OCI-LY1 (cell line): Measurements from ENCODE around the gene AHI1.

ENCODE experiments used
- H2AFZ ChIP-seq: fragments of 200-600 bp; sonication (generic), shearing (Covaris generic); 2 replicates; pipeline ENCODE4 v1.6.0; 2014; ENCODE audit warnings: antibody characterized with exemption, mild to moderate bottlenecking, low read length
- H3F3A ChIP-seq: fragments of 200-600 bp; sonication (generic), shearing (Covaris generic); 2 replicates; pipeline ENCODE4 v1.6.0; 2014; ENCODE audit warnings: mild to moderate bottlenecking, antibody characterized with exemption, low read length, moderate library complexity; ENCODE audit not compliant: insufficient read depth
- H3K27ac ChIP-seq: fragments of 200-600 bp; sonication (generic); 2 replicates; pipeline ENCODE4 v1.5.1; 2014; ENCODE audit warnings: low read length, mixed run types, mild to moderate bottlenecking, low read depth; ENCODE audit not compliant: poor library complexity, severe bottlenecking
- H3K27me3 ChIP-seq: fragments of 200-600 bp; sonication (generic); 2 replicates; pipeline ENCODE4 v1.6.0; 2014; ENCODE audit warnings: antibody characterized with exemption, mild to moderate bottlenecking, low read length, moderate library complexity; ENCODE audit not compliant: insufficient read depth
- H3K36me3 ChIP-seq: fragments of 200-600 bp; sonication (generic); 2 replicates; pipeline ENCODE4 v1.6.1; 2014; ENCODE audit warnings: mild to moderate bottlenecking, antibody characterized with exemption, low read length, moderate library complexity, mixed read lengths; ENCODE audit not compliant: insufficient read depth
- H3K4me1 ChIP-seq: fragments of 200-600 bp; sonication (generic); 2 replicates; pipeline ENCODE4 v1.5.1; 2014; ENCODE audit warnings: mild to moderate bottlenecking, low read length, moderate library complexity; ENCODE audit not compliant: insufficient read depth, severe bottlenecking
- H3K4me2 ChIP-seq: fragments of 200-600 bp; sonication (generic), shearing (Covaris generic); 2 replicates; pipeline ENCODE4 v1.6.1; 2014; ENCODE audit warnings: low read length
- H3K4me3 ChIP-seq: fragments of 200-600 bp; sonication (generic); 2 replicates; pipeline ENCODE4 v1.5.1; 2014; ENCODE audit warnings: low read length, low read depth, mild to moderate bottlenecking, mixed read lengths; ENCODE audit not compliant: poor library complexity, severe bottlenecking
- H3K79me2 ChIP-seq: fragments of 200-600 bp; shearing (Covaris generic); 2 replicates; pipeline ENCODE4 v1.6.1; 2016; ENCODE audit warnings: mixed run types, low read length, mixed read lengths; ENCODE audit not compliant: insufficient read depth
- H3K9ac ChIP-seq: fragments of 200-600 bp; sonication (generic), shearing (Covaris generic); 2 replicates; pipeline ENCODE4 v1.6.1; 2014; ENCODE audit warnings: mild to moderate bottlenecking, low read length, mixed read lengths
- H3K9me2 ChIP-seq: fragments of 200-600 bp; sonication (generic), shearing (Covaris generic); 2 replicates; pipeline ENCODE4 v1.6.1; 2014; ENCODE audit warnings: low read depth, mild to moderate bottlenecking, low read length, mixed read lengths
- H3K9me3 ChIP-seq: fragments of 200-600 bp; shearing (Covaris generic); 2 replicates; pipeline ENCODE4 v1.6.1; 2014; ENCODE audit warnings: low read length, mixed read lengths
- H4K20me1 ChIP-seq: fragments of 200-600 bp; sonication (generic), shearing (Covaris generic); 2 replicates; pipeline ENCODE4 v1.6.0; 2016; ENCODE audit warnings: mild to moderate bottlenecking, low read length; ENCODE audit not compliant: insufficient read depth
- CTCF ChIP-seq: fragments of 200-600 bp; sonication (generic), shearing (Covaris generic); IDR thresholded peaks from 2 replicates; pipeline ENCODE4 v1.5.1; 2017; ENCODE audit warnings: mild to moderate bottlenecking, antibody characterized with exemption, low read length, moderate library complexity, mixed read lengths
- EZH2 ChIP-seq: fragments of 200-600 bp; sonication (generic), shearing (Covaris generic); IDR thresholded peaks from 2 replicates; pipeline ENCODE4 v1.8.0; 2017; ENCODE audit warnings: borderline replicate concordance, mixed run types, mild to moderate bottlenecking, antibody characterized with exemption, low read length, moderate library complexity, mixed read lengths

The AHI1 gene

GRCh38 chr6:135236732-135237131 lies 260.8 kb downstream of the AHI1 start:
- Histone ChIP-seq H3K27ac (no peak overlapping the region), H3K4me3 (no peak overlapping the region), H3K4me2 (no peak overlapping the region), H4K20me1 (no peaks in the 10 kb centered on the region), H3K79me2 (no peaks in the 10 kb centered on the region), H3K4me1 (peaks cover 10% of the 10 kb centered on the region), H3K9ac (no peak overlapping the region), H3F3A (no peaks in the 10 kb centered on the region), H2AFZ (no peak overlapping the region), H3K9me2 (no peaks in the 10 kb centered on the region), H3K27me3 (no peaks in the 10 kb centered on the region), H3K36me3 (no peaks in the 10 kb centered on the region), H3K9me3 (no peaks in the 10 kb centered on the region)
- TF ChIP-seq CTCF (no peak), EZH2 (no peak)

- H3K4me3 ChIP-seq: no peak overlapping the region
- no peaks in the 10 kb centered on the region for H3K9me3 ChIP-seq
- no peaks in the 10 kb centered on the region for H3K79me2 ChIP-seq
- no peaks in the 10 kb centered on the region for H3K9me2 ChIP-seq
- H3K4me1 ChIP-seq: peaks cover 10% of the 10 kb centered on the region
- H3K27ac ChIP-seq: no peak overlapping the region
- no peaks in the 10 kb centered on the region for H4K20me1 ChIP-seq
- no peak overlapping the region for H2AFZ ChIP-seq
- H3K27me3 ChIP-seq: no peaks in the 10 kb centered on the region
- no peak overlapping the region for H3K9ac ChIP-seq
- H3K36me3 ChIP-seq: no peaks in the 10 kb centered on the region
- H3K4me2 ChIP-seq: no peak overlapping the region
- TF ChIP-seq CTCF: no peak
- no peak for TF ChIP-seq EZH2
- no peaks in the 10 kb centered on the region for H3F3A ChIP-seq
Observed at GRCh38 chr6:135236319-135236718, 261.2 kb downstream of the AHI1 start.

GRCh38 chr6:135235716-135236115 lies 261.8 kb downstream of the AHI1 start:
- Histone ChIP-seq H3K9me2 (no peaks in the 10 kb centered on the region), H2AFZ (no peak overlapping the region), H3F3A (no peaks in the 10 kb centered on the region), H3K27ac (no peak overlapping the region), H4K20me1 (no peaks in the 10 kb centered on the region), H3K9ac (no peak overlapping the region), H3K4me3 (no peak overlapping the region), H3K4me1 (peaks cover 10% of the 10 kb centered on the region), H3K36me3 (no peaks in the 10 kb centered on the region), H3K27me3 (no peaks in the 10 kb centered on the region), H3K79me2 (no peaks in the 10 kb centered on the region), H3K9me3 (no peaks in the 10 kb centered on the region), H3K4me2 (no peak overlapping the region)
- TF ChIP-seq EZH2 (no peak), CTCF (no peak)
